NCI-H1417 treated with DMSO at 0.1 percent for 48 hours (cell line): ENCODE results near the gene PLCL2.

Experiments
- DNase-seq: peaks from one replicate; lab custom pipeline; 2025; lab: John Stamatoyannopoulos, UW

Gene PLCL2

GRCh38 chr3:16865335-16865734 lies 19.4 kb upstream of the PLCL2 start:
- no peak for DNase-seq

GRCh38 chr3:16866571-16866970 lies 18.2 kb upstream of the PLCL2 start:
- DNase-seq = no peak

DNA sequence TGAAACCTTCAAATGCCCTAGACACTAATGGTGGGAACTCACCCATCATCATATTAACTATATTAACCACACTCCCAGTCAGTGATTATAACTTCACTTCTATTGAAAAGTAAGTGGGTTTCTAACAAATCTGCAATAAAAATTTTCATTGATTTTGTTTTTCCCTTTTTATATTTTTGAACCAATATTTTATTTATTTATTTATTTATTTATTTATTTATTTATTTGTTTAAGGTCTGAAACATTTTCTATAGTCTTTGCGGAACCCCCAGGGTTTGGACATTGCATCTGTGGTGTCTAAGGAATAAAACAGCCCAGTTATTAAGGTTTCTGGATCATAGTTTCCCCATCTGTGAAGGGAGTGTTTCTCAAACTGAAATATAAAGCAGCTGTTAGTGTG lies 16.2 kb upstream of the PLCL2 start:
- DNase-seq = no peak

DNA sequence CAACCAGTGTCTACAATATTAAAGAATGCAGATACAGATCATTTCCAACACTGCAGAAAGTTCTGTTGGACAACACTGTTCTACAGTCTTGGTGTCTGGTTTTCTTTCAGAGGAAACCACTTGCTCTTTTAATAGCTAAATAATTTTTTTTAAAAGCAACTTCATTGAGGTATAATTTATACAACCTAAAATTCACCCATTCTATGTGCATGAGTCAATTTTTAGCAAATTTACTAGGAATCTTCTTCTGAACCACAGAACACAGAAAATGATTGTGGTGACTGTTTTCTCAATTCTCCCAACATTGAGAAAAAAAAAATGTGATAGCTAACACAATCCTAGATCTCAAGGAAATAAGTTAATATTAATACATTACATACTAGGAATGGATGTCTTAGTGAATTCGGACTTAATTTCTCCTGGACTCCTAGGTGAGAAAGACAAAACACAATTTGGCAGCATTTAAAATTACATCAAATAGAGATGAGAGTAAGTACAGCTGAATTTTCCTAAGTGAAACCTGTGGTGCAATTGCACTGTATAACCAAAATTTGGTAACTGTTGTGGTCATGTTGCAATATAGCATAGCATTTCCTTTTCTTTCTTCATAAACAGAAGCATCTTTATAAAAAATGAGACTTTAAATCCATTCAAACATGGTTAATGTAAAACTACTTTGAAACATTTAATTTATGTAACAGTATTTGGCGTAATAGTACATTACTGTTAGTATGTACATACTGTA lies 15.3 kb upstream of the PLCL2 start:
- DNase-seq = no peak

DNA sequence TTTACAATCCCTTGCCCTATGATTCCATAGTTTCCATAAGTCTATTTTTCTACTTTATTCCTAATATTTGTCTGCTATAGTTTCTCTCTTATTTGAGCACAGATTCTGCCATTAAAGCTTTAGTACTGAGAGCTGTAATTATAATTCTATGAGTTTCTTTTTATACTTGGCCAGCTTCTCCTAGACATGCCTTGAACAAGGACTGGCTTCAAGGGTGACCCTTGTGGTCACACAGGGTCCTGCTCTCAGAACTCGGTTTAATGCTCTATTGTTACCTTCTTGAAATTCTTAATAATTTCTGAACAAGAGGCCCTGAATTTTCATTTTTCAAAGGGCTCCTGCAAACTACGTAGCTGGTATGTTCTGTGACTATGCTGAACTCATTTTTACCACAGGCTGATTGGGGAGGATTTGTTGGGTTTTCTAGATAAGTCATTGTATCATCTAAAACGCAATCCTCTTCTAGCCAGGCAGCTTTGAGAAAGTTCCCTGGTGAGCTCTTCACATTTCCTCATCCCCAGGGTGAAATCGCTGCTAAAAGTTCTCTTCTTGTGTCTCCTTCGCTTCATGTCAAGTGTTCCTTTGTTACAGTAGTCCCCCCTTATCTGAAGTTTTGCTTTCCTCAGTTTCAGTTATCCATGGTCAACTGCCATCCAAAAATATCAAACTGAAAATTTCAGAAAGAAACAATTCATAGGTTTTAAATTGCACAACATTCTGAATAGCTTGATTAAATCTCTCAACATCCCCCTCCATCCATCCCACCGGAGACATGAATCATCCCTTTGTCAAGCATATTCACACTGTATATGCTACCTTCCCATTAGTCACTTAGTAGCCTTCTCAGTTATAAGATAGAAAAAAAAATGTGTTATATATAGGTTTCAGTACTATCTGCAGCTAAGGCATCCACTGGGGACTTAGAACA lies 12.6 kb upstream of the PLCL2 start:
- DNase-seq = no peak

DNA sequence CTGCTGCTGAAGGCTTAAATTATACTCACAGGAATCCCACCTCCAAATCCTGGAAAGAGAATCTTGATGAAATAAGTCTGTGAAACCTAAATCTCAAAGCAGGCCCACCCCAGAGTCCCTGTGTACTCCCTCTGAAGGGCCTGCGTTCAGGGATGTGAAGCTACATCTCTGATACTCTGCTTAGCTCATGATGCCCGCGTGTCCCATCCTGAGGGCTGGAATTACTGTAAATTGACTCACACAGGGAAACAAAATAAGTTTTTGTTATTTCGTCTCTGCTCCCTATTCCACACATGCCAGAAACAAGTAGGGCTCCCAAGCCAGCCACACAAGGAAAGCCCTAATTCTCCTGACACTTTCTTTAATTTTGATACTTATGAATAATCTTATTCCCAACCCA lies 10.9 kb upstream of the PLCL2 start:
- no peak for DNase-seq

DNA sequence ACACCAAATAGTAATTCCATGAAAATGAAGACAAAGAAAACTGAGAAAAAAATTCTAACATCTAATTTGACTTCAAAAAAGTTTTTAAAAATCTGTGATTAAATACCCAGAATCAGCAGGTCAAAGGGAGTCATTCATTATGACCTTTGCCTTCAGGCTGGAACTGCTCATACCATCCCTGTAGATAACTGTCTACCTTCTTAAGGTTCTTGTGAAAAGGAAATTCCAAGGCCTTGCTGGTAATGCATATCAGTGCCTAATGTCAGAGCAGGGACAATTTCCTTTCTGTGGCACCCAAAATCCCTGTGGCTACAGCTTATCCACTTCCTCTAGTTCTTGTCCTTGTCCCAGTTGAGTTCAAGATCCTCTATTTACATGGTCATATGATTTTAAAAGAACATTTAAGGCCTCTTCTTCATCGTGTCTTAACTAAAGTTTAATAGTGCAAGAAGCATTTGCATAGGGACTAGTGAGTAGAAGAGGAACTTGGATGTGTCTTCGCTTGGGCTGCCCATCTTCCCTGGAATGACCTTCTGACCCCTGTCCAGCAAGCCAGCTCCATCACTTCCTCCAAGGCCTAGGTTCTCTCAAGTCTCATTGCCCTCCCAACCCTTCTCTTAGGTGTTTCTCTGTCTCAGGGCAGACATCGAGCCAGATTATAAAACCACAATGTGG lies 8.7 kb upstream of the PLCL2 start:
- DNase-seq = no peak

DNA sequence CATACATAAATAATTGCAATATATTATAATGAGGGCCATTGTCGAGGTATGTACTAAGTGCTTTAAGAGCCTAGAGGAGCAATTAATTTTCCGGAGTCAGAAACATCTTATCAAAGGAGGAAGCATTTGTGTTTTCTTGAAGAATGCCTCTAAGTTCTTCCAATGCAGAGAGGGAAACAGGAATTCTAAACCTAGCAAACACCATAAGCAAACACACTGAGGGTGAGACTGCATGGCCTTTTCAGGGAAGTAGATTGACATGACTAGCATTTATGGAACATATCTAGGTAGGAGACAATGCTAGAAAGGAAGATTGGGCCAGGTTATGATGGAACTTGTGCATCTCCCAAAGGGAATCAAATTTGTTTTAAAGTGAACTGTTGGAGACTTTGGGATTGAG lies 7.2 kb upstream of the PLCL2 start:
- no peak for DNase-seq

DNA sequence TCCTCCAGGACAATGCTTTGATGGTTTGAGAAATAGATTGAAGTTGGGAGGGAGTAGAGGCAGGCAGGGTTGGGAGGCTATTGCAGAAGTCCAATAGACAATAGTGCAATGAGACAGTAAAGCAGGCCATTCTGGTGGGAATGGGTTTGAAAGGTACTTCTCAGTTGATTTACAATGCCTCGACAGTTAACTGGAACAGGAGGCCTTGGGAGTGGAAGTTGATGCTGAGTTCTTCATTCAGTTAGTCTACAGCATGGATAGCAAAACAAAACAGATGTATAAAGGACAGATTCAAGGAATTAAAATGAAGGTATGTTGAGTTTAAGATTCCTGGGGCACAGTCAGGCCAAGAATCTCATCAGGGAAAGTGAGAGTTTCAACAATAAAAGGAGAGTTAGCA lies 6.8 kb upstream of the PLCL2 start:
- no peak for DNase-seq

DNA sequence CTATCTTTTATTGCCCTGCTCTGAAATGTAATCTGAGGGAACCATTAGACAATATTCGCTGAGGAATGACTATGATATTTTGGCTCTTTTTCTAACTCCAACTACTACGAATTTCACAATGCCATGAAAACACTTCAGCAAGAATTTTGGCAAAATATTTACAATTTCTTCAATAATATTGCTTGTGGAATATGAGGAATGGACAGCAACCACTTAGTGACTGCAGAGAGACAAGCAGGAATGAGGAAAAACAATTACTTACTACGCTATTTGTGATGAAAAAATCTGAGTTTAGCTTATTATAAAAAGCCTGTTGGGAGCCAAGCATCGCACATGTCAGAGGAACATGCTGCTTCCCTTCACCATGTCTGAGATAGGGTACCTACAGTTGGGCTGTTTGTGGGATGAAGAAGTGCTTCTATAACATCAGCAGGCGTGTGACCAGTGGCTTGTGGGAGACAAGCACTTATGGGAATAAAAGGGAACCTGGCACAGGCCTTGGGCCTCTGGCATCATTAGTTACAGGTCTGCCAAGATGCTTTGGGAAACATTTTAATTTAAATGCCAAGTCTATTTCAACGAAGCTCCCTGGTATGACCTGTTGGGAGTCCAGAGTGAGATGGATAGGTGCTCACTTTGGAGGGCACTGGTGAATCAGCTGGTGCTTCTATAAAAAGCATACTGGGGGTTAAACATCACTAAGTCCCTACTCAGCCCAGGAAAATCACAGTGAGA lies 2.7 kb upstream of the PLCL2 start:
- DNase-seq = no peak

DNA sequence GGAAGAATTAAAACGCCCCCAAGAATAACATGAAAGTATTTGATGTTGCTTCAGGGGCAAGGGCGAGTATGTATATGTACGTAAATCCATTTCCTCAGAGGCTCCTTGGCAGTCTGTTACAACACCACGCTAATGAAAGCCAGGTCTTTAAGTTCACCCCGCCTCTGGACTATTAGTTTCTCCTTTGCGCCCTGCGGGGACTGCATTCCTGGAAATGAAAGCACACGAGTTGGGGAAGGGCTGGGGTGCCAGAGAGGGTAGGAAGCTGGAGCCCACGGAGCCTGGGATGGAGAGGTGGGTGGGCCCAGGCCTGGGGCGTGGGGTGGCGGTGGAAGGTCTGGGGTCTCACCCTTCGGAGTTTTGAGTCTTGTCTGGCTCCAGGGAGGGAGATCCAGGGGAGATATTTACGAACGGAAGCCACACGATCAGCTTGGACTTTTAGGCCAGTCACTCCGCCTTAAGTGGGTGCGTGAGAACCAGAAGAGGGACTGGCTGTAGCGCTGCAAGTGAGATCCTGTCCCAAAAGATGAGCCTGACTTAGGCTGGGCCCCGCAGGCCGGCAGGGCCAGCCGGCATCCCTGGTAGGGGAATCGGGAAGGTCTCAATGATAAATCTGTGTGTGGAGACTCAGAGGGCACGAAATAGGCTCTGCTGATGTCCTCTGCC lies 1.6 kb upstream of the PLCL2 start:
- DNase-seq = no peak

DNA sequence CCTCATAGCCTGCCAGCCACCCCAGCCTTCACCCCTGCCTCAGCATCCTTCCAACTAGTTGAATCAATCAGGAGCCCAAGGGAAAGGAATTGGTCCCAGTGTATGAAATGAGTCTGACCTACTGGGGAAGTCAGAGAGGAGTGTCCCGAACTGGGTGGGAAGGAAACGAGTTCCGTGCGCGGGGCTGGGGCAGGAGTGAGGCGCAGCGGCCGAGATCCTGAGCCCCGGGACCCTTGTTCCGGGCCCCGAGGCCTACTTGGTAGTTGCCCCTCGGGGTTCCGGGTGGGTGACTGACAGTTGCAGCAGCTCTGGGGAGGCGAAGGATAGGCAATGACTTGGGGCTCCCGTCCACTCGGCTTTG lies 1.1 kb upstream of the PLCL2 start:
- no peak for DNase-seq

- no peak for DNase-seq
These were observed 539 bp upstream of the PLCL2 start for GRCh38 chr3:16884084-16884747.

DNA sequence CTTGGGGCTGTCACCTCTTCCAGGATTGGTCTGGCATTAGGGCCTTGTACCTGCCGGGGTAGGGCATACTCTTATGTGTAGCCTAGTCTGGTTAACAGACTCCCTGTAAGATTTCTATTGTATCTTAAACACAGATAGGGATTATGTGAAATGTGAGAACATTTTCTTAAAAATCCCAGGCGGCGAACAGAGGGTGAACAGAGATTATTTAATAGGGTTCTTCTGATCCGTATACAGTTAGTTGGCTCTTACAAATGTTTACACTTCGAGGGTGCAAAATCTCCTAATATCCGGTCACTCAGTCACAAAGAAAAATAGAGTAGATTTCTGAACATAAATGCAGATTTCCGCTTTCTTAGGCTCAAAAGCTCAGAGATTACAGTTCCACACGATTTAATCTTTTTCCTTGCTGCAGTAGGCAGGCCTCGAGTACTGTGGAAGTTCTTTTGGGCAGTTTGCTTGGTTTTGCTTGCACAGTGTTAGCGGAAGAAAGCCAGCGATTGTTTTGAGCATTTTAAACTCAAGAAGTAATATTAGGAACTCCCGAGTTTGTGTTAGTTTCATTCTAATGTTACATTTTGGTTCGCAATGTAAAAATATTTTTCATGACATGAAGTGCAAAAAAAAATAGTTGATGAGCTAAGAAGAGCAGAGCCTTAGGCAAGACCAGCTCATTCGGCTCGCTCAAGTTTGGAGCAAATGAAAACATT lies 993 bp downstream of the PLCL2 start:
- DNase-seq = no peak

GRCh38 chr3:16886303-16886683 lies 1.5 kb downstream of the PLCL2 start:
- no peak for DNase-seq

DNA sequence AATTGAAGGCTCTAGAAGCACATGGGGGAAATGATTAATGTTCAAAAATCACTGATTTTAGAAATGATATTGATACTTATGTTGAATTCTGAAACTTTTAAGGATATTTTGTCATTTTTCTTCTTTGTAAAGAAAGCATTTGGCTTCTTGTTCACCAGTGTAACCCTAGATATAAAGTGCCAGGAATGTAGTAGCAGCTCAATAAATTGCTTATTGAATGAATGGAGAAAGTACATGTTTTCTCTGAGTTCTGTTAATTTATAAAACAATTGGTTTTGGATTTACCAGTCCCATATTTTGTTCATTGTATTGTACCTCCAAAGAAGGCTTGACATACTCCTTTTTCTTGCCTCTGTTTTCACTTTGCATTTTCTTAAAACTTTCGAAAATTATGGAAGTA lies 2.4 kb downstream of the PLCL2 start:
- no peak for DNase-seq

DNA sequence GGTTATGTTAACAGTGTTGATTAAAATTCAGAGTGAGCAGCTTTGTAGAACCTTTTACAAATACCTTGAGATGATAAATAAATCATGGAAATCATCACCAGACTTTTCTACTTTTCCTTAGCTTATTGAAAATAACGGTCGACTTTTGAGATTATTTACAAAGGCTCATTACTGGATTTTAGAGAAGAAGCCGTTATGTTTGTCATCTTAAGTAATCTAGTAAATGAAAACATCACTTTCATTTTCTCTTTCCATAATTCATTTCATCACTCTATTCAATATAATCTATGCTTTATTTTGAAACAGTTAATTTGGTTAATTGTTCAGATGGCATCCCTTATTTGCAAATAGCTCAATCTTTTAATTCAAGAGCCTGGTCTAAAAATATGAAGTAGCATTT lies 3.6 kb downstream of the PLCL2 start:
- DNase-seq = no peak

- no peak for DNase-seq
These were observed 4.2 kb downstream of the PLCL2 start for GRCh38 chr3:16888785-16889607.

DNA sequence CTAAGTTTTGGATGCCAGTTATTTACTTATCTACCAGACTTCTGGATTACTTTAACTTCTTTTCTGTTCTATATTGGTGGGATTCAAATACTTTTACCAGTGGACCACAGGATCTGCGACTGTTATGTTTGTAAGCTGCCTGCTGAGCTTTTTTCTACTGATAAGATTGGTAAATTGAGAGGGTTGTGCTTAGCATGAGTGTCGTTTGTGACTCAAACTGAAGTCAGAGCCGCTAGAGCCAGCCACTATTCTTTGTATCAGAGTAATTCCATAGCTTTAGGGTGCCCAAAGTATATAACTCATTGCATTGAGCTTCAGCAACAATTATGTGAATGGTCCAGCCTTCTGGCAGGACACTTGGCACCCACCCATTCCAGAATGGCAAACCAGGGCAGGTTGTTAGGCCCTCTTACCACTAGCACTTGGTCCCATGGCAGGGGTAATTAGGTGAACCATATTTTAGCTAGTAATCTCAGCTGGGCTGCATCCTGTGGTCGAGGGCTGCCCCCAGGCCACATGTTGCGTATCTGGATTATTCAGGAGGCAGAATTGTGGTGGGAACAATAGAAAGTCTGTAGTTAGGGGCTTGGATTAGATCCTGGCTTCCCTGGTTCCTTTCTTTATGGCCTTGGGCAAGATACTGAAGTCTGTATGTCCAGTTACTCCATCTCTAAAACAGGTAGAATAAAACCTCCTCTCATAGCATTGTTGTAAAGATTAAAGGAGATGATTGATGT lies 6.0 kb downstream of the PLCL2 start:
- DNase-seq = no peak
